Ovary (tissue), 3 donors: Measurements from ENCODE around the gene UBN1.

Experiments used
- CTCF ChIP-seq, 3 donors: fragments of 450-650 bp in 2 of 3; fragments of 200-600 bp in 1 of 3; IDR thresholded peaks; one replicate each; pipeline versions ENCODE4 v1.5.1 to v1.8.0; 2016 to 2022; ENCODE audit warnings: antibody characterized with exemption in 3 of 3, mild to moderate bottlenecking in 1 of 3
- POLR2A ChIP-seq: fragments of 450-650 bp; IDR thresholded peaks from one replicate; pipeline ENCODE4 v1.6.1; 2017; ENCODE audit warnings: antibody characterized with exemption, mild to moderate bottlenecking, moderate library complexity
- donor health status: DM: no; HTN: no; CAD: no.

- TF ChIP-seq CTCF (IDR thresholded peaks at IDR 0.05) (no peak), POLR2A (no peak)
These were observed 32.8 kb downstream of the UBN1 start for GRCh38 chr16:4880006-4880580.
